ENCODE data around the gene TFEC.

DNA sequence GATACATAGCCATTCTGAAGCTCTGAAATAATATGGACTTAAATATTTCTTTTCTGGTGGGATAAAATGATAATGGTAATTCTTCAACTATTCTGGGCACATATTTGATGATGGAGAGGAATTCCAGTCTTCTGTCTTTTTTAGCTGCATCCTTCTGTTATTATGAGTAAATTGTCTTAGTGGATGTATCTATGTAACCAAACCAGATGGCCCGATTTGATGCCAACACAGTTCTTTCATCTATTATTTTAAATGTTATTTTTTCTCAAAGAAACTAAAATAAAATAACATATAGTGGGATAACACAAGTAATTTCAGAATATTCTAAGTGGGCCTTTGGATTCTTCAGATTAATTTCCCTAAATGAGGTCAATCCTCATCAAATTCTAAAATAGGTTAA, 110.2 kb downstream of the TFEC start:
- TF ChIP-seq, protein P1, sequence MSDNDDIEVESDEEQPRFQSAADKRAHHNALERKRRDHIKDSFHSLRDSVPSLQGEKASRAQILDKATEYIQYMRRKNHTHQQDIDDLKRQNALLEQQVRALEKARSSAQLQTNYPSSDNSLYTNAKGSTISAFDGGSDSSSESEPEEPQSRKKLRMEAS (IDR thresholded peaks at IDR 0.05): no peak
- TF ChIP-seq POLR2A (IDR thresholded peaks at IDR 0.05; ENCODE audit: borderline replicate concordance, extremely low read depth, insufficient read depth, insufficient read length) (no peak), SIN3A (IDR thresholded peaks at IDR 0.05; ENCODE audit: low read depth) (no peak), ZNF274 (IDR thresholded peaks at IDR 0.05; ENCODE audit: low read depth, low read length) (no peak), SP1 (IDR thresholded peaks at IDR 0.05; ENCODE audit: low read depth) (no peak), TCF7L2 (IDR thresholded peaks at IDR 0.05; ENCODE audit: borderline replicate concordance, extremely low read depth, insufficient read depth, insufficient read length) (no peak)
- TF ChIP-seq, protein P2, sequence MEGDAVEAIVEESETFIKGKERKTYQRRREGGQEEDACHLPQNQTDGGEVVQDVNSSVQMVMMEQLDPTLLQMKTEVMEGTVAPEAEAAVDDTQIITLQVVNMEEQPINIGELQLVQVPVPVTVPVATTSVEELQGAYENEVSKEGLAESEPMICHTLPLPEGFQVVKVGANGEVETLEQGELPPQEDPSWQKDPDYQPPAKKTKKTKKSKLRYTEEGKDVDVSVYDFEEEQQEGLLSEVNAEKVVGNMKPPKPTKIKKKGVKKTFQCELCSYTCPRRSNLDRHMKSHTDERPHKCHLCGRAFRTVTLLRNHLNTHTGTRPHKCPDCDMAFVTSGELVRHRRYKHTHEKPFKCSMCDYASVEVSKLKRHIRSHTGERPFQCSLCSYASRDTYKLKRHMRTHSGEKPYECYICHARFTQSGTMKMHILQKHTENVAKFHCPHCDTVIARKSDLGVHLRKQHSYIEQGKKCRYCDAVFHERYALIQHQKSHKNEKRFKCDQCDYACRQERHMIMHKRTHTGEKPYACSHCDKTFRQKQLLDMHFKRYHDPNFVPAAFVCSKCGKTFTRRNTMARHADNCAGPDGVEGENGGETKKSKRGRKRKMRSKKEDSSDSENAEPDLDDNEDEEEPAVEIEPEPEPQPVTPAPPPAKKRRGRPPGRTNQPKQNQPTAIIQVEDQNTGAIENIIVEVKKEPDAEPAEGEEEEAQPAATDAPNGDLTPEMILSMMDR (IDR thresholded peaks at IDR 0.05 in 2 of 3, conservative IDR thresholded peaks at IDR 0.05 in 1 of 3; ENCODE audit: borderline replicate concordance in 1 of 3, insufficient read depth in 1 of 3, low read depth in 2 of 3, low read length in 2 of 3): no peak

All from HCT116 (cell line).